RWPE1 (cell line): ENCODE measurements around the gene C10orf143.
A peak's percentile ranks its signal among the peaks of the same experiment; 100 is the strongest.

Source experiments
- CTCF ChIA-PET: fragments of 350-600 bp; sonication (Branson Sonifier 250); formaldehyde crosslinking; extraction: SDS; loops from one replicate; lab custom pipeline; 2021; lab: Yijun Ruan, JAX
- POLR2A ChIA-PET: fragments of 400-600 bp; formaldehyde crosslinking; extraction: SDS; loops from one replicate; lab custom pipeline; 2020; ENCODE audit warnings: antibody characterized with exemption; ENCODE audit not compliant: low non-redundant PET; lab: Yijun Ruan, JAX
- DNase-seq: peaks from one replicate; pipeline ENCODE4 v3.0.0; 2012; ENCODE audit warnings: low spot score
- H3K27ac ChIP-seq: fragments of 450-650 bp; 2 replicates; pipeline ENCODE4 v1.5.1; 2017
- CTCF ChIP-seq: fragments of 450-650 bp; conservative IDR thresholded peaks from 2 replicates; pipeline ENCODE4 v1.5.1; 2017; ENCODE audit warnings: low read depth, mild to moderate bottlenecking

The C10orf143 gene

GRCh38 chr10:130022086-130022485 lies 88.5 kb downstream of the C10orf143 start:
- ChIA-PET POLR2A (no interaction called here), CTCF (interaction anchor here (0.6 to 1.0 kb wide), 4 partner anchors 28 to 169 kb away, joined by 3 to 4 read pairs (median 3); no protein-coding TSS in a partner anchor)
- no peak for TF ChIP-seq CTCF
- H3K27ac ChIP-seq, result peak overlapping the region; percentile 47; the same call in 1 of the 2 replicates
- DNase-seq, result no peak

GRCh38 chr10:130021383-130021950 lies 89.2 kb downstream of the C10orf143 start:
- ChIA-PET POLR2A (no interaction called here), CTCF (interaction anchor here (0.6 to 1.2 kb wide), 5 partner anchors 23 to 198 kb away, joined by 3 to 5 read pairs (median 3); no protein-coding TSS in a partner anchor)
- peak; percentile 51 for DNase-seq
- peak overlapping the region; percentile 50; the same call in 1 of the 2 replicates for H3K27ac ChIP-seq
- TF ChIP-seq CTCF, result no peak

DNA sequence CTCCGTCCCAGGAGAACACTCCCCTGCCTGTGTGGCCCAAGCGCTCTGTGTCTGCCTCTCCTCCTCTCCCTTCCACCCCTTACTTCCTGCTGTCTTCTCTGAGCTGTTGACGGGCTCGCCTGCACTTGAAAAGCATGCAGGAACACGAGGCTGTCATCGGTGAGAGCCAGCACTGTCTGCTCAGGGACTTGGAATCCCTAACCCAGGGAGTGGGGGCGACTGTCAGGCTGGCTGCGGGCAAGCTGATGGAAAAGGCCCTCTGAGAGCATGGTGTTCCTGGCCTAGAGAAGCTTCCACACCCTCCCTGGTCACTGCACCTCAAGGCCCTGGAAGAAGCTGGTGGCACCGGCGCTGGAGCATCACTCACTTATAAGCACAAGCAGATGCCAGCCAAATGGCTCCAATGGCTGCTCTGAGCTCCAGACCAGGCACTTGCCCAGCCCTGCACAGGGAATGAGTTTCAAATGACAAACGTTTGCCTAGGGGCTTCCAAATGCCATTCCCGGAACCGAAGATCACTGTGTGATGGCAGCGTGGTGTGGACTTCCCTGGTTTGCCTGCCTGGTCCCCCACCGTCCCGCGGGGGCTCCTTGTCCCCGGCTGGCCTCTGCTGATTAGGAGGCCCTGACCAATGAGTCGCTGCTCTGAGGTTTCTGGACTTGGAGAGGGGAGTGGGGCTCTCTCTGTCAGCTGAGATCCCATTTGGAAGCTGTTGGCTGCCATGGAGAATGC lies 89.8 kb downstream of the C10orf143 start:
- no peak for TF ChIP-seq CTCF
- H3K27ac ChIP-seq, result peak overlapping the region; percentile 50; the same call in 1 of the 2 replicates
- ChIA-PET POLR2A (no interaction called here), CTCF (interaction anchor here (0.6 to 1.2 kb wide), 3 partner anchors 24 to 473 kb away, joined by 3 to 5 read pairs (median 3); no protein-coding TSS in a partner anchor)
- no peak for DNase-seq

DNA sequence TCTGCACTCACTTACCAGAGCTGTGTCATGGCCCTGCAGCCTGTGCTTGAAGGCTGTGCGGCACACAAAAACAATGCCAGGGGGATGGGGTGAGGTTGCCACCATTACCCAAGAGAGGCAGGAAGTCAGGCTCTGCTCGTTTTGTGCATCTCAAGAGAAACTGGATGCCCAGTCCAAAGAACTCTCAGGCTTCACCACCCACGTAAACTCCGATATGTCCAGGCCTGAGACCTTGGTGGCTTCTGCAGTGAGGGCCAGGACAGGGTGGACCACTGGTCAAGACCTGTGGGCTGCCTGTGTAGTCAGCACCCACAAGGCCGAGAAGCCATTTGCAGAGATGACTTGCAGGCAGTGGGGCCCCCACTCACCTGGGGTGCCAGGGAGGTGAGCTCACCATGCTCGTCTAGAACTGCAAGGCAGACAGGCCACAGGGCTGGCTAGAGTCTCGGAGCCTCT lies 91.9 kb downstream of the C10orf143 start:
- ChIA-PET POLR2A (no interaction called here), CTCF (no interaction called here)
- no peak for DNase-seq
- TF ChIP-seq CTCF, result no peak
- no peak overlapping the region for H3K27ac ChIP-seq

DNA sequence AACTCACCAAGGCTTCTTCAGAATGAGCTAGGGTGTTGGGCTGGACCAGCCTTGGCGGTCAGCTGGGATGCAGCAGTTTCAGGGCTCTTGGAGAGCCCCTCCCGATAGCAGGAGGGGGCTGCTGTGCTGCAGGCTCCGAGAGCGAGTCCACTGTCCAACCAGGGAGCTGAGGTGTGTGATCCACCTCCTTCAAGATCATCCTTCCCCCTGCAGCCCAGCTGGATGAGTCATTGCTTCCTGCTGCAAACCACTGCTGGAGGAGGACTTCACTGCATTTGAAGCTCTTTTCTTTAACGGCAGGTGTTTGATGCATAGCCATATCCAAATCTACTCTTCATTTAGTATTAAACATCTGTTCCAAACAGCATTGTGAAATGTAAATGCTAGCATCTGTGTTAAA lies 92.4 kb downstream of the C10orf143 start:
- H3K27ac ChIP-seq, result no peak overlapping the region
- ChIA-PET CTCF (no interaction called here), POLR2A (no interaction called here)
- no peak for TF ChIP-seq CTCF
- DNase-seq, result peak; percentile 85

DNA sequence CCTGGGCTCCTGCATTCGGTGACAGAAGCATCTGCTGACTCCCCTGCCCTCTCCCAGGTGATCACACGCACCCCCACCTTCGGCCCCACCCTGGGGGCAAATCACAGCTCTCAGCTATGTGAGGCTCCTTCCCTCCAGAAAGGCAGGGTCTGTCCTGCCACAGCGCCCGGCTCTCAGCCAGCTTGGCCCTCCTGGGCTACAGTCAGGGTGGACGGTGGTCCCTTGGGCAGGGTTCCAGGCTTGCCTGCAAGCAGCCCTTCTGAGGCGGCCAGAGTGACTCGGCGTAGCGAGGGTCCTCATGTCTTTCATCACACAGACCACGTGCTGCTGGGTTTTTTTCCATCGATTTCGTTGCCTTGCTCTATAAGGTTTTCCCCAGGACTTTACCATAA lies 93.0 kb downstream of the C10orf143 start:
- no peak for TF ChIP-seq CTCF
- no peak overlapping the region for H3K27ac ChIP-seq
- CTCF ChIA-PET, result no interaction called here
- POLR2A ChIA-PET, result no interaction called here
- DNase-seq, result no peak
